Small intestine (tissue), 7 donors: ENCODE measurements around the gene FYCO1. TPM values are rescaled to one million over a fixed set of nuclear protein-coding genes. Genes with fewer than 3 reads are reported as not detected.
A peak's percentile ranks its signal among the peaks of the same experiment; 100 is the strongest.

Experiments used
- DNase-seq, 2 donors: peaks; one replicate each; pipeline versions ENCODE4 v3.0.0 to v3.0.0-alpha.2; 2013
- FAIRE-seq: peaks from 2 replicates; lab custom pipeline; 2012; peaks lifted over from hg19 to GRCh38; lab: Jason Lieb, UNC
- H3K27ac ChIP-seq, 3 donors: one replicate each; pipeline ENCODE4 v1.5.1; 2013; ENCODE audit warnings: low read length in 2 of 3, mild to moderate bottlenecking in 2 of 3, control low read depth in 1 of 3, inconsistent platforms in 1 of 3, low read depth in 1 of 3, moderate library complexity in 1 of 3
- H3K27me3 ChIP-seq, 3 donors: one replicate each; pipeline ENCODE4 v1.6.1; 2013; ENCODE audit warnings: low read length in 3 of 3, inconsistent platforms in 1 of 3; ENCODE audit not compliant: control insufficient read depth in 3 of 3, insufficient read depth in 3 of 3
- H3K36me3 ChIP-seq, 3 donors: one replicate each; pipeline ENCODE4 v1.6.1; 2013; ENCODE audit warnings: low read length in 3 of 3, inconsistent platforms in 1 of 3, low read depth in 1 of 3, mild to moderate bottlenecking in 1 of 3, moderate library complexity in 1 of 3; ENCODE audit not compliant: control insufficient read depth in 3 of 3, insufficient read depth in 2 of 3
- H3K4me1 ChIP-seq, 3 donors: one replicate each; pipeline ENCODE4 v1.6.1; 2013; ENCODE audit warnings: low read length in 2 of 3, inconsistent platforms in 1 of 3, low read depth in 1 of 3, mild to moderate bottlenecking in 1 of 3, moderate library complexity in 1 of 3; ENCODE audit not compliant: control insufficient read depth in 3 of 3, insufficient read depth in 2 of 3
- H3K4me3 ChIP-seq, 3 donors: one replicate each; pipeline ENCODE4 v1.5.1; 2013; ENCODE audit warnings: low read length in 3 of 3, control low read depth in 1 of 3, inconsistent platforms in 1 of 3, low read depth in 1 of 3, mild to moderate bottlenecking in 1 of 3, moderate library complexity in 1 of 3
- H3K9me3 ChIP-seq, 2 donors: one replicate each; pipeline ENCODE4 v1.6.1; 2013; ENCODE audit warnings: low read depth in 1 of 2, low read length in 1 of 2; ENCODE audit not compliant: control insufficient read depth in 2 of 2, insufficient read depth in 1 of 2
- WGBS, 3 donors: extraction: QIAGEN DNeasy Blood & Tissue Kit; methylation state at CpG; one replicate each; pipeline ENCODE4 v1.1.7; 2013; 5-methylcytosine and 5-hydroxymethylcytosine counted together
- polyA plus RNA-seq, 4 donors: library from polyadenylated mRNA; stranded (reverse) in 3 of 4; unstranded in 1 of 4; fragments of 200-250 nt in 3 of 4; fragments of 120-200 nt in 1 of 4; gene quantifications; one replicate each; pipeline versions ENCODE4 v1.2.1 to v1.2.3, GENCODE V29; 2013
- donor health status: healthy with polysubstance abuse.
- donor health status: control.
- donor health status: control.
- donor health status: Bipolar disorder and iron deficiency.
- donor health status: healthy.

Gene FYCO1
- polyA plus RNA-seq, 4 donors: 6.5 to 21.1 (median 9.0) TPM

- 39 to 47% (median 42%) methylated on average over 13 of the region's 13 CpGs for WGBS, 3 donors
- Histone ChIP-seq H3K4me1 (peaks cover 0 to 6% (median 0%) of the 10 kb centered on the region in 3 donors), H3K27ac (peak overlapping the region in 2 of 3 donors; percentile 52 to 83), H3K36me3 (peaks cover 0 to 23% (median 0%) of the 10 kb centered on the region in 3 donors), H3K4me3 (peak overlapping the region in 1 of 3 donors; percentile 37), H3K9me3 (no peaks in the 10 kb centered on the region), H3K27me3 (no peaks in the 10 kb centered on the region)
- DNase-seq (peak; percentile 8 to 49), FAIRE-seq (no peak)
Measured at GRCh38 chr3:45915518-45916231, 79.9 kb downstream of the FYCO1 start.

- FAIRE-seq (no peak), DNase-seq (no peak)
- 72 to 81% (median 76%) methylated on average over 9 of the region's 9 CpGs for WGBS, 3 donors
- Histone ChIP-seq H3K27me3 (no peaks in the 10 kb centered on the region), H3K9me3 (no peaks in the 10 kb centered on the region), H3K4me3 (peak overlapping the region in 1 of 3 donors; percentile 37), H3K36me3 (peaks cover 0 to 17% (median 0%) of the 10 kb centered on the region in 3 donors), H3K27ac (peak overlapping the region in 2 of 3 donors; percentile 38 to 83), H3K4me1 (peaks cover 0 to 6% (median 0%) of the 10 kb centered on the region in 3 donors)
Measured at GRCh38 chr3:45915059-45915439, 80.6 kb downstream of the FYCO1 start.

GRCh38 chr3:45914362-45915058, 81.1 kb downstream of the FYCO1 start:
- Histone ChIP-seq H3K27me3 (no peaks in the 10 kb centered on the region), H3K9me3 (no peaks in the 10 kb centered on the region), H3K4me1 (peaks cover 0 to 6% (median 0%) of the 10 kb centered on the region in 3 donors), H3K4me3 (peak overlapping the region in 1 of 3 donors; percentile 37), H3K36me3 (peaks cover 0 to 13% (median 0%) of the 10 kb centered on the region in 3 donors), H3K27ac (peak overlapping the region in 2 of 3 donors; percentile 38 to 83)
- FAIRE-seq (no peak), DNase-seq (no peak)
- 69 to 93% (median 81%) methylated on average over 7 of the region's 7 CpGs for whole genome bisulfite sequencing, 3 donors

- Histone ChIP-seq H3K27me3 (no peaks in the 10 kb centered on the region), H3K9me3 (no peaks in the 10 kb centered on the region), H3K36me3 (peaks cover 0 to 6% (median 0%) of the 10 kb centered on the region in 3 donors), H3K4me1 (peaks cover 0 to 6% (median 0%) of the 10 kb centered on the region in 3 donors), H3K27ac (peak overlapping the region in 2 of 3 donors; percentile 67 to 78), H3K4me3 (peak overlapping the region in 1 of 3 donors; percentile 20)
- FAIRE-seq: no peak
- DNase-seq: no peak
- 66 to 90% (median 87%) methylated on average over 6 of the region's 6 CpGs for WGBS, 3 donors
Measured at GRCh38 chr3:45912435-45912834, 83.2 kb downstream of the FYCO1 start.

GRCh38 chr3:45911511-45912226, 84.0 kb downstream of the FYCO1 start:
- Histone ChIP-seq H3K4me3 (no peak overlapping the region), H3K4me1 (peaks cover 0 to 6% (median 0%) of the 10 kb centered on the region in 3 donors), H3K27me3 (no peaks in the 10 kb centered on the region), H3K27ac (peak overlapping the region in 2 of 3 donors; percentile 67 to 78), H3K9me3 (no peaks in the 10 kb centered on the region), H3K36me3 (peaks cover 0 to 1% (median 0%) of the 10 kb centered on the region in 3 donors)
- DNase-seq (no peak), FAIRE-seq (no peak)
- WGBS, 3 donors: 78 to 85% (median 84%) methylated on average over 11 of the region's 11 CpGs

- Histone ChIP-seq H3K4me1 (peaks cover 0 to 6% (median 0%) of the 10 kb centered on the region in 3 donors), H3K9me3 (no peaks in the 10 kb centered on the region), H3K27ac (peak overlapping the region in 2 of 3 donors; percentile 67 to 68), H3K27me3 (no peaks in the 10 kb centered on the region), H3K36me3 (no peaks in the 10 kb centered on the region), H3K4me3 (no peak overlapping the region)
- 62 to 83% (median 74%) methylated on average over 4 of the region's 4 CpGs for WGBS, 3 donors
- DNase-seq (no peak), FAIRE-seq (no peak)
Measured at GRCh38 chr3:45910892-45911291, 84.7 kb downstream of the FYCO1 start.

GRCh38 chr3:45909542-45909941, 86.1 kb downstream of the FYCO1 start:
- 81 to 92% (median 87%) methylated on average over 6 of the region's 6 CpGs for WGBS, 3 donors
- H3K27ac ChIP-seq: no peak overlapping the region
- H3K4me1 ChIP-seq: peaks cover 0 to 3% (median 0%) of the 10 kb centered on the region in 3 donors
- DNase-seq (no peak), FAIRE-seq (no peak)
- no peaks in the 10 kb centered on the region for H3K27me3 ChIP-seq
- peaks cover 0 to 3% (median 0%) of the 10 kb centered on the region in 3 donors for H3K36me3 ChIP-seq
- no peak overlapping the region for H3K4me3 ChIP-seq
- H3K9me3 ChIP-seq: no peaks in the 10 kb centered on the region

- Histone ChIP-seq H3K4me1 (peaks cover 0 to 3% (median 0%) of the 10 kb centered on the region in 3 donors), H3K27me3 (no peaks in the 10 kb centered on the region), H3K36me3 (peaks cover 0 to 3% (median 0%) of the 10 kb centered on the region in 3 donors), H3K27ac (no peak overlapping the region), H3K4me3 (no peak overlapping the region), H3K9me3 (no peaks in the 10 kb centered on the region)
- no peak for DNase-seq
- WGBS, 3 donors: 76 to 87% (median 85%) methylated on average over 7 of the region's 7 CpGs
- FAIRE-seq: no peak
Measured at GRCh38 chr3:45908761-45909160, 86.9 kb downstream of the FYCO1 start.
